Dendritic cell treated with granulocyte-macrophage colony-stimulating factor and Interleukin-4, amounts not matched to agents 40 ng/mL and 50 ng/mL, for 4 days (primary cell): ENCODE results near the gene TMEM91.
"Not testable (repeated sequence)": the region's sequence is repeated elsewhere in the genome, so short reads cannot be mapped to it uniquely, and the experiment has no call there.

Experiments used
- H3K27ac Mint-ChIP-seq: one replicate; pipeline ENCODE4 v1.8.0; 2022; ENCODE audit warnings: mild to moderate bottlenecking, mixed read lengths
- H3K27me3 Mint-ChIP-seq: one replicate; pipeline ENCODE4 v1.8.0; 2022; ENCODE audit warnings: mild to moderate bottlenecking, mixed read lengths
- H3K36me3 Mint-ChIP-seq: one replicate; pipeline ENCODE4 v1.8.0; 2022; ENCODE audit warnings: low read depth, mixed read lengths
- H3K4me1 Mint-ChIP-seq: one replicate; pipeline ENCODE4 v1.8.0; 2022; ENCODE audit warnings: low read depth, mixed read lengths
- H3K4me3 Mint-ChIP-seq: one replicate; pipeline ENCODE4 v1.8.0; 2022; ENCODE audit warnings: mild to moderate bottlenecking, moderate library complexity, mixed read lengths
- H3K9me3 Mint-ChIP-seq: one replicate; pipeline ENCODE4 v1.8.0; 2022; ENCODE audit warnings: mixed read lengths
- intact Hi-C: fragments of 100-400 bp; cut with micrococcal nuclease; formaldehyde crosslinking; loops from one replicate; pipeline ENCODE4 v1.15.0; 2022

TMEM91 gene

DNA sequence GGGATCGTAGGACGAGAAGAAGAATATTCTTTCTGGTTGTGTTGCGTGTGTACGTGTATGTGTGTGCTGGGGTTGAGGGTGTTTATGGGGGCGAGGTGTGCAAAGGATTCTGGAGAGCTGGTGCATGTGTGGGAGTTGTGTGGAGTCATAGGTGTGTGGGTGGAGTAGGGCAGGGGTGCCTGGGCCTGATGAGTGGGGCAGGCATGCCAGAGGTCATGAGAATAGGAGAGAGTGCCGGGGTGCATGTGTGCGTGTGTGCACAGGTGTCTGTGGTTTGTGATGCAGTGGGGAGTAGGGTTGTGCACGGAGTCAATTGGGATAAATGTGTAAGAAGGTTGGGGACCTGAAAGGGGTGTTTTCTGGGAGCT is 649 bp downstream of the TMEM91 start:
- H3K36me3 Mint-ChIP-seq, result peaks cover 18% of the 10 kb centered on the region
- H3K27ac Mint-ChIP-seq, result peak overlapping the region; percentile 74
- peaks cover 57% of the 10 kb centered on the region for H3K4me1 Mint-ChIP-seq
- peak overlapping the region; percentile 78 for H3K4me3 Mint-ChIP-seq
- intact Hi-C loops, result no loop called here
- H3K9me3 Mint-ChIP-seq, result no peaks in the 10 kb centered on the region
- H3K27me3 Mint-ChIP-seq, result no peaks in the 10 kb centered on the region

- H3K36me3 Mint-ChIP-seq, result peaks cover 27% of the 10 kb centered on the region
- no peaks in the 10 kb centered on the region for H3K27me3 Mint-ChIP-seq
- peak overlapping the region; percentile 74 for H3K27ac Mint-ChIP-seq
- H3K4me3 Mint-ChIP-seq, result peak overlapping the region; percentile 39
- peaks cover 52% of the 10 kb centered on the region for H3K4me1 Mint-ChIP-seq
- H3K9me3 Mint-ChIP-seq, result no peaks in the 10 kb centered on the region
- intact Hi-C loops, result no loop called here
Observed at GRCh38 chr19:41377977-41378709, 1.8 kb downstream of the TMEM91 start.

DNA sequence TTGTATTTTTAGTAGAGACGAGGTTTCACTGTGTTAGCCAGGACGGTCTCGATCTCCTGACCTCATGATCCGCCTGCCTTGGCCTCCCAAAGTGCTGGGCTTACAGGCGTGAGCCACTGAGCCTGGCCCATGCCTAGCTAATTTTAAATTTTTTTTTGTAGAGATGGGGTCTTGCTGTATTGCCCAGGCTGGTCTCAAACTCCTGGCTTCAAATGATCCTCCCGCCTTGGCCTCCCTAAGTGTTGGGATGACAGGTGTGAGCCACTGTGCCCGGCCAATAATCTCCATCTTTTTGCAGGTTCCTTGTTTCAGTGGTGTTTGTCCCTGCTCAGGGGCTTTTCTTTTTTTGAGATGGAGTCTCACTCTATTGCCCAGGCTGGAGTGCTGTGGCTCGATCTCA is 5.2 kb downstream of the TMEM91 start:
- H3K9me3 Mint-ChIP-seq, H3K27me3 Mint-ChIP-seq, H3K4me3 Mint-ChIP-seq, H3K27ac Mint-ChIP-seq, intact Hi-C loops: not testable (repeated sequence)
- Mint-ChIP-seq H3K4me1 (peaks cover 43% of the 10 kb centered on the region), H3K36me3 (peaks cover 61% of the 10 kb centered on the region)

- Mint-ChIP-seq H3K27me3 (no peaks in the 10 kb centered on the region), H3K4me1 (peaks cover 17% of the 10 kb centered on the region), H3K9me3 (no peaks in the 10 kb centered on the region), H3K36me3 (peaks cover 74% of the 10 kb centered on the region), H3K27ac (no peak overlapping the region), H3K4me3 (no peak overlapping the region)
- intact Hi-C loops, result no loop called here
Observed at GRCh38 chr19:41384351-41384750, 8.0 kb downstream of the TMEM91 start.

GRCh38 chr19:41386442-41386841 is 10.1 kb downstream of the TMEM91 start:
- no peaks in the 10 kb centered on the region for H3K9me3 Mint-ChIP-seq
- peaks cover 5% of the 10 kb centered on the region for H3K4me1 Mint-ChIP-seq
- H3K4me3 Mint-ChIP-seq, result no peak overlapping the region
- no peak overlapping the region for H3K27ac Mint-ChIP-seq
- no peaks in the 10 kb centered on the region for H3K27me3 Mint-ChIP-seq
- H3K36me3 Mint-ChIP-seq, result peaks cover 95% of the 10 kb centered on the region
- intact Hi-C loops, result no loop called here

DNA sequence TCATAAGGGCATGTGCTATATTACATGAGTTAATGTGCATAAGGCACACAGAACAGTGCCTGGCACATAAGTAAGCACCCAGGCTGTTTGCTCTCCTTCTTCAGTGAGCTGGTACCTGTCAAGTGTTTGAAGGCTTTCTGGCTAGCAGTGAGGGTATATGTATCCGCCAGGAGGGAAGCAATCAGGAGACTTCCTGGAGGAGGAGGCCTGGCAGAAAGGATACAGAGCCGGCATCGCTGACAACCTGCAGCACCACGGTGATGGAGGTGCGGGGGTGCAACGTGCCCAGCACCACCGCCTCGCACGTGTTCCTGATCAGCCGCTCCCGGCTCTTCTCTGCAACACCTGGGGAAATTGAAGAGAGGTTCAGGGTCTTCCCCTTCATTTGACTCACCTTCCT is 15.3 kb downstream of the TMEM91 start:
- H3K9me3 Mint-ChIP-seq, result no peaks in the 10 kb centered on the region
- intact Hi-C loops, result no loop called here
- no peak overlapping the region for H3K27ac Mint-ChIP-seq
- H3K27me3 Mint-ChIP-seq, result no peaks in the 10 kb centered on the region
- peaks cover 60% of the 10 kb centered on the region for H3K36me3 Mint-ChIP-seq
- no peak overlapping the region for H3K4me3 Mint-ChIP-seq
- H3K4me1 Mint-ChIP-seq, result peaks cover 22% of the 10 kb centered on the region

GRCh38 chr19:41392775-41393174 is 16.4 kb downstream of the TMEM91 start:
- Mint-ChIP-seq H3K27me3 (no peaks in the 10 kb centered on the region), H3K4me3 (no peak overlapping the region), H3K9me3 (no peaks in the 10 kb centered on the region), H3K4me1 (peaks cover 23% of the 10 kb centered on the region), H3K36me3 (peaks cover 52% of the 10 kb centered on the region), H3K27ac (no peak overlapping the region)
- intact Hi-C loops, result no loop called here

DNA sequence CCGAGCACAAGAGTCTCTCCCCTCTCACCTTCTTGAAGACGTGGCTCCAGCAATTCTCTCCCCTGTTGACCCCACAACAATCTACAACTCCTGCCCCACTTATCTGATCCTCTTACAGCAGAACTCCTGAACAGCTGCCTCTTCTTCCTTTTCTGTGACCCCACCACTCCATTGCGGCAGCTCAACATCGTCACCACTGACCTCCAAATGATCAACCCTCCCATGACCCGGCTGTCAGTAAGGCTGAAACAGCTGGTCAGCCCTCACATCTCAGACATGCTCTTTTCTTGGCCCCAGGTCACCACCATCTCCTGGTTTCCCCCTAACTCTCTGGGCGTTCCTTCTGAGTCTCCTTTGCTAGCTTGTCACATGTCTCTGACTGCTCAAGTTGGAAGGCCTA is 19.0 kb downstream of the TMEM91 start:
- intact Hi-C loops, result loop anchor here (5.0 kb wide), 1 partner anchor 37 kb away; no protein-coding TSS in a partner anchor
- Mint-ChIP-seq H3K27me3 (no peaks in the 10 kb centered on the region), H3K36me3 (peaks cover 45% of the 10 kb centered on the region), H3K4me1 (peaks cover 41% of the 10 kb centered on the region), H3K27ac (peak overlapping the region; percentile 93), H3K9me3 (no peaks in the 10 kb centered on the region), H3K4me3 (no peak overlapping the region)

GRCh38 chr19:41397086-41398049 is 21.0 kb downstream of the TMEM91 start, which contains the start of the genes BCKDHA and EXOSC5:
BCKDHA (plus strand) TSS chr19:41397818; CDS start chr19:41397828, 10 bp downstream.
EXOSC5 (minus strand) TSS chr19:41397359; CDS start chr19:41397328, 31 bp downstream.
- Mint-ChIP-seq H3K4me1 (peaks cover 55% of the 10 kb centered on the region), H3K27ac (peak within 1 kb of the TSS; percentile 93), H3K36me3 (peaks cover 41% of the 10 kb centered on the region), H3K9me3 (no peaks in the 10 kb centered on the region), H3K4me3 (peak within 1 kb of the TSS; percentile 97), H3K27me3 (no peaks in the 10 kb centered on the region)
- intact Hi-C loops, result loop anchor here (1.0 to 5.0 kb wide), 3 partner anchors 33 to 46 kb away; partner anchors contain the start of gene B9D2

- no peaks in the 10 kb centered on the region for H3K9me3 Mint-ChIP-seq
- no peaks in the 10 kb centered on the region for H3K27me3 Mint-ChIP-seq
- H3K36me3 Mint-ChIP-seq, result peaks cover 42% of the 10 kb centered on the region
- H3K4me1 Mint-ChIP-seq, result peaks cover 59% of the 10 kb centered on the region
- H3K27ac Mint-ChIP-seq, result peak overlapping the region; percentile 93
- H3K4me3 Mint-ChIP-seq, result peak overlapping the region; percentile 97
- intact Hi-C loops, result loop anchor here (5.0 kb wide), 1 partner anchor 34 kb away; no protein-coding TSS in a partner anchor
Observed at GRCh38 chr19:41398050-41398418, 21.7 kb downstream of the TMEM91 start.

GRCh38 chr19:41398598-41398997 is 22.3 kb downstream of the TMEM91 start:
- H3K36me3 Mint-ChIP-seq, result peaks cover 47% of the 10 kb centered on the region
- H3K4me3 Mint-ChIP-seq, result peak overlapping the region; percentile 97
- H3K9me3 Mint-ChIP-seq, result no peaks in the 10 kb centered on the region
- H3K27ac Mint-ChIP-seq, result peak overlapping the region; percentile 93
- no peaks in the 10 kb centered on the region for H3K27me3 Mint-ChIP-seq
- intact Hi-C loops, result loop anchor here (5.0 kb wide), 1 partner anchor 34 kb away; no protein-coding TSS in a partner anchor
- H3K4me1 Mint-ChIP-seq, result peaks cover 59% of the 10 kb centered on the region

GRCh38 chr19:41399091-41399490 is 22.8 kb downstream of the TMEM91 start:
- intact Hi-C loops, result loop anchor here (5.0 kb wide), 1 partner anchor 33 kb away; no protein-coding TSS in a partner anchor

DNA sequence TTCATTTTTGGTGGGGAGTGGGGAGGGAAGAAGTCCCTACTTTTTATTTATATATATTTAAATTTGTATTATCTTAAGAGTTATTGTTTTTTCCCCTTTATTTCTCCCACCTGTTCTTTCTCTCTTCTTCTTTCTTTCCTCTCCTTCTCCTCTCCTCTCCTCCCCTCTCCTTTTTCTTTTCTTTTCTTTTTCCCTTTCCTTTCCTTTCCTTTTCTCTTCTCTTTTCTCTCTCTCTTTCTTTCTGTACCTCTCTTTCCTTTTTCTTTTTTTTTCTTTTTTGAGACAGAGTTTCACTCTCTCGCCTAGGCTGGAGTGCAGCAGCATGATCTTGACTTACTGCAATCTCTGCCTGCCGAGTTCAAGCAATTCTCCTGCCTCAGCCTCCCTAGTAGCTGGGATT is 23.2 kb downstream of the TMEM91 start:
- Mint-ChIP-seq H3K27ac (peak overlapping the region; percentile 68), H3K9me3 (no peaks in the 10 kb centered on the region), H3K27me3 (no peaks in the 10 kb centered on the region), H3K4me3 (no peak overlapping the region), H3K36me3 (peaks cover 52% of the 10 kb centered on the region), H3K4me1 (peaks cover 55% of the 10 kb centered on the region)
- intact Hi-C loops, result loop anchor here (5.0 kb wide), 1 partner anchor 33 kb away; no protein-coding TSS in a partner anchor

More at GRCh38 chr19:41399091-41399490, 22.8 kb downstream of the TMEM91 start:
- H3K4me3 Mint-ChIP-seq, result peak overlapping the region; percentile 97
- H3K36me3 Mint-ChIP-seq, result peaks cover 52% of the 10 kb centered on the region
- H3K27me3 Mint-ChIP-seq, result no peaks in the 10 kb centered on the region
- H3K9me3 Mint-ChIP-seq, result no peaks in the 10 kb centered on the region
- H3K4me1 Mint-ChIP-seq, result peaks cover 55% of the 10 kb centered on the region
- H3K27ac Mint-ChIP-seq, result no peak overlapping the region

GRCh38 chr19:41401483-41401882 is 25.1 kb downstream of the TMEM91 start:
- no peaks in the 10 kb centered on the region for H3K9me3 Mint-ChIP-seq
- H3K4me3 Mint-ChIP-seq, result no peak overlapping the region
- intact Hi-C loops, result no loop called here
- peaks cover 52% of the 10 kb centered on the region for H3K36me3 Mint-ChIP-seq
- H3K27ac Mint-ChIP-seq, result peak overlapping the region; percentile 27
- no peaks in the 10 kb centered on the region for H3K27me3 Mint-ChIP-seq
- peaks cover 52% of the 10 kb centered on the region for H3K4me1 Mint-ChIP-seq
